Skeletal muscle tissue (tissue), 4 donors: ENCODE data around the gene SH2D3C. TPM values are rescaled to one million over a fixed set of nuclear protein-coding genes. Genes with fewer than 3 reads are reported as not detected.

Experiments
- H3K27ac ChIP-seq: one replicate; pipeline ENCODE4 v1.7.0; 2013; ENCODE audit warnings: mild to moderate bottlenecking, low read depth, low read length, inconsistent platforms
- H3K27me3 ChIP-seq, 3 donors: one replicate each; pipeline ENCODE4 v1.7.0; 2013; ENCODE audit warnings: low read length in 3 of 3; ENCODE audit not compliant: control insufficient read depth in 3 of 3, insufficient read depth in 3 of 3
- H3K36me3 ChIP-seq, 3 donors: one replicate each; pipeline ENCODE4 v1.7.0; 2013; ENCODE audit warnings: low read length in 3 of 3; ENCODE audit not compliant: control insufficient read depth in 3 of 3, insufficient read depth in 3 of 3
- H3K4me1 ChIP-seq, 3 donors: one replicate each; pipeline ENCODE4 v1.7.0; 2013; ENCODE audit warnings: low read length in 3 of 3, mild to moderate bottlenecking in 3 of 3; ENCODE audit not compliant: control insufficient read depth in 3 of 3, insufficient read depth in 3 of 3
- H3K4me3 ChIP-seq, 3 donors: one replicate each; pipeline ENCODE4 v1.7.0; 2013; ENCODE audit warnings: low read length in 3 of 3
- H3K9ac ChIP-seq, 3 donors: one replicate each; pipeline ENCODE4 v1.7.0; 2013; ENCODE audit warnings: low read length in 3 of 3, mild to moderate bottlenecking in 3 of 3, moderate library complexity in 2 of 3, low read depth in 1 of 3
- H3K9me3 ChIP-seq, 3 donors: one replicate each; pipeline ENCODE4 v1.7.0; 2013; ENCODE audit warnings: low read length in 3 of 3; ENCODE audit not compliant: control insufficient read depth in 3 of 3
- total RNA-seq: library from RNA; depleted of rRNA; stranded (reverse); fragments of >200 nt; gene quantifications from one replicate; pipeline ENCODE4 v1.2.3, GENCODE V29; 2014
- donor health status: Osteomylitis.

The SH2D3C gene
- total RNA-seq, result 15.1 TPM

GRCh38 chr9:127778280-127779135 is at the start of gene SH2D3C:
SH2D3C (minus strand) TSS chr9:127778666; CDS start chr9:127778627, 39 bp downstream.
- peak within 1 kb of the TSS; percentile 32 for H3K27ac ChIP-seq
- peak within 1 kb of the TSS in 2 of 3 donors; percentile 7 to 54 for H3K9ac ChIP-seq
- H3K36me3 ChIP-seq, result no peaks in the 10 kb centered on the region
- H3K9me3 ChIP-seq, result no peaks in the 10 kb centered on the region
- H3K4me1 ChIP-seq, result peaks cover 0 to 17% (median 11%) of the 10 kb centered on the region in 3 donors
- no peaks in the 10 kb centered on the region for H3K27me3 ChIP-seq
- peak within 1 kb of the TSS in 2 of 3 donors; percentile 22 to 51 for H3K4me3 ChIP-seq

GRCh38 chr9:127826253-127826913 is 47.9 kb upstream of the SH2D3C start:
- Histone ChIP-seq H3K36me3 (peaks cover 12 to 17% (median 12%) of the 10 kb centered on the region in 3 donors), H3K9me3 (no peaks in the 10 kb centered on the region), H3K27me3 (no peaks in the 10 kb centered on the region), H3K9ac (no peak overlapping the region), H3K27ac (no peak overlapping the region), H3K4me1 (peaks cover 22 to 42% (median 34%) of the 10 kb centered on the region in 3 donors), H3K4me3 (no peak overlapping the region)

- Histone ChIP-seq H3K4me1 (peaks cover 22 to 40% (median 34%) of the 10 kb centered on the region in 3 donors), H3K36me3 (peaks cover 12 to 17% (median 14%) of the 10 kb centered on the region in 3 donors), H3K9ac (no peak overlapping the region), H3K9me3 (no peaks in the 10 kb centered on the region), H3K27me3 (no peaks in the 10 kb centered on the region), H3K27ac (no peak overlapping the region), H3K4me3 (peak overlapping the region in 1 of 3 donors; percentile 6)
These were observed 47.0 kb upstream of the SH2D3C start for GRCh38 chr9:127825319-127826051.

- Histone ChIP-seq H3K4me3 (no peak overlapping the region), H3K27ac (no peak overlapping the region), H3K36me3 (peaks cover 22 to 37% (median 32%) of the 10 kb centered on the region in 3 donors), H3K9me3 (no peaks in the 10 kb centered on the region), H3K27me3 (no peaks in the 10 kb centered on the region), H3K9ac (no peak overlapping the region), H3K4me1 (peaks cover 10 to 32% (median 31%) of the 10 kb centered on the region in 3 donors)
These were observed 43.6 kb upstream of the SH2D3C start for GRCh38 chr9:127822108-127822507.

- peak overlapping the region; percentile 64 for H3K27ac ChIP-seq
- peaks cover 14 to 27% (median 23%) of the 10 kb centered on the region in 3 donors for H3K4me1 ChIP-seq
- H3K4me3 ChIP-seq, result no peak overlapping the region
- H3K36me3 ChIP-seq, result peaks cover 34 to 56% (median 55%) of the 10 kb centered on the region in 3 donors
- H3K9me3 ChIP-seq, result no peaks in the 10 kb centered on the region
- H3K27me3 ChIP-seq, result no peaks in the 10 kb centered on the region
- peak overlapping the region in 1 of 3 donors; percentile 60 for H3K9ac ChIP-seq
These were observed 40.1 kb upstream of the SH2D3C start for GRCh38 chr9:127818574-127818973.

- Histone ChIP-seq H3K27ac (peak overlapping the region; percentile 64), H3K36me3 (peaks cover 40 to 61% (median 61%) of the 10 kb centered on the region in 3 donors), H3K4me1 (peaks cover 14 to 27% (median 23%) of the 10 kb centered on the region in 3 donors), H3K27me3 (no peaks in the 10 kb centered on the region), H3K4me3 (peak overlapping the region in 1 of 3 donors; percentile 56), H3K9ac (peak overlapping the region in 1 of 3 donors; percentile 60), H3K9me3 (no peaks in the 10 kb centered on the region)
These were observed 39.5 kb upstream of the SH2D3C start for GRCh38 chr9:127817881-127818434.

GRCh38 chr9:127816728-127817127 is 38.3 kb upstream of the SH2D3C start:
- peaks cover 44 to 65% (median 65%) of the 10 kb centered on the region in 3 donors for H3K36me3 ChIP-seq
- H3K9ac ChIP-seq, result peak overlapping the region in 1 of 3 donors; percentile 33
- H3K9me3 ChIP-seq, result no peaks in the 10 kb centered on the region
- H3K27ac ChIP-seq, result no peak overlapping the region
- no peaks in the 10 kb centered on the region for H3K27me3 ChIP-seq
- peaks cover 14 to 24% (median 23%) of the 10 kb centered on the region in 3 donors for H3K4me1 ChIP-seq
- no peak overlapping the region for H3K4me3 ChIP-seq

- no peaks in the 10 kb centered on the region for H3K27me3 ChIP-seq
- H3K4me3 ChIP-seq, result no peak overlapping the region
- H3K9me3 ChIP-seq, result no peaks in the 10 kb centered on the region
- peaks cover 44 to 66% (median 65%) of the 10 kb centered on the region in 3 donors for H3K36me3 ChIP-seq
- no peak overlapping the region for H3K27ac ChIP-seq
- H3K4me1 ChIP-seq, result peaks cover 14 to 24% (median 23%) of the 10 kb centered on the region in 3 donors
- H3K9ac ChIP-seq, result peak overlapping the region in 1 of 3 donors; percentile 16
These were observed 37.9 kb upstream of the SH2D3C start for GRCh38 chr9:127816362-127816725.
